Hematopoietic multipotent progenitor cell treated with erythropoietin and hydrocortisone succinate and interleukin-3 and kit ligand, for 6 days (in vitro differentiated cells): ENCODE measurements around the gene NACC1.
A peak's percentile ranks its signal among the peaks of the same experiment; 100 is the strongest.
"Not testable (repeated sequence)": the region's sequence is repeated elsewhere in the genome, so short reads cannot be mapped to it uniquely, and the experiment has no call there.

Experiments
- DNase-seq: peaks from one replicate; pipeline ENCODE4 v3.0.0-alpha.2; 2015

Gene NACC1

GRCh38 chr19:13165162-13165997 is 47.3 kb downstream of the NACC1 start:
- no peak for DNase-seq

- not testable (repeated sequence) for DNase-seq
Observed at GRCh38 chr19:13166151-13166550, 48.1 kb downstream of the NACC1 start.

GRCh38 chr19:13169769-13170168 is 51.7 kb downstream of the NACC1 start:
- no peak for DNase-seq

GRCh38 chr19:13171146-13171545 is 53.1 kb downstream of the NACC1 start:
- DNase-seq: no peak

- DNase-seq: peak; percentile 83
Observed at GRCh38 chr19:13172346-13173138, 54.5 kb downstream of the NACC1 start.

GRCh38 chr19:13173139-13173737 is 55.2 kb downstream of the NACC1 start:
- DNase-seq: no peak

- no peak for DNase-seq
Observed at GRCh38 chr19:13176345-13176744, 58.3 kb downstream of the NACC1 start.

GRCh38 chr19:13177584-13177983 is 59.5 kb downstream of the NACC1 start:
- DNase-seq: not testable (repeated sequence)

- DNase-seq: not testable (repeated sequence)
Observed at GRCh38 chr19:13178291-13178690, 60.2 kb downstream of the NACC1 start.

- peak; percentile 55 for DNase-seq
Observed at GRCh38 chr19:13181747-13182388, 63.8 kb downstream of the NACC1 start.

- DNase-seq: not testable (repeated sequence)
Observed at GRCh38 chr19:13184926-13185325, 66.9 kb downstream of the NACC1 start.

- not testable (repeated sequence) for DNase-seq
Observed at GRCh38 chr19:13185763-13186657, 67.9 kb downstream of the NACC1 start.

GRCh38 chr19:13186688-13187087 is 68.6 kb downstream of the NACC1 start:
- DNase-seq: not testable (repeated sequence)

- DNase-seq: no peak
Observed at GRCh38 chr19:13187419-13187818, 69.4 kb downstream of the NACC1 start.

- DNase-seq: no peak
Observed at GRCh38 chr19:13189600-13189999, 71.5 kb downstream of the NACC1 start.
